Prostate gland (tissue), 2 donors: Measurements from ENCODE around the gene WDR91.
"Not testable (repeated sequence)": the region's sequence is repeated elsewhere in the genome, so short reads cannot be mapped to it uniquely, and the experiment has no call there.

Source experiments
- POLR2A ChIP-seq: fragments of 450-650 bp; IDR thresholded peaks from one replicate; pipeline ENCODE4 v1.6.1; 2016; ENCODE audit warnings: antibody characterized with exemption, mild to moderate bottlenecking
- POLR2AphosphoS5 ChIP-seq: sonication (generic); formaldehyde crosslinking; IDR thresholded peaks from one replicate; pipeline ENCODE4 v1.6.1; 2017; ENCODE audit warnings: antibody characterized with exemption
- TF ChIP-seq, protein P1 (sequence below), 4 experiments: fragments of 200-600 bp in 2 of 4; fragments of 450-650 bp in 2 of 4; sonication (generic) in 2 of 4; IDR thresholded peaks; 1 replicate in 3 of 4; 2 replicates in 1 of 4; pipeline ENCODE4 v1.5.1; 2016 to 2019; ENCODE audit warnings: antibody characterized with exemption in 4 of 4, mild to moderate bottlenecking in 2 of 4, moderate library complexity in 2 of 4

DNA sequence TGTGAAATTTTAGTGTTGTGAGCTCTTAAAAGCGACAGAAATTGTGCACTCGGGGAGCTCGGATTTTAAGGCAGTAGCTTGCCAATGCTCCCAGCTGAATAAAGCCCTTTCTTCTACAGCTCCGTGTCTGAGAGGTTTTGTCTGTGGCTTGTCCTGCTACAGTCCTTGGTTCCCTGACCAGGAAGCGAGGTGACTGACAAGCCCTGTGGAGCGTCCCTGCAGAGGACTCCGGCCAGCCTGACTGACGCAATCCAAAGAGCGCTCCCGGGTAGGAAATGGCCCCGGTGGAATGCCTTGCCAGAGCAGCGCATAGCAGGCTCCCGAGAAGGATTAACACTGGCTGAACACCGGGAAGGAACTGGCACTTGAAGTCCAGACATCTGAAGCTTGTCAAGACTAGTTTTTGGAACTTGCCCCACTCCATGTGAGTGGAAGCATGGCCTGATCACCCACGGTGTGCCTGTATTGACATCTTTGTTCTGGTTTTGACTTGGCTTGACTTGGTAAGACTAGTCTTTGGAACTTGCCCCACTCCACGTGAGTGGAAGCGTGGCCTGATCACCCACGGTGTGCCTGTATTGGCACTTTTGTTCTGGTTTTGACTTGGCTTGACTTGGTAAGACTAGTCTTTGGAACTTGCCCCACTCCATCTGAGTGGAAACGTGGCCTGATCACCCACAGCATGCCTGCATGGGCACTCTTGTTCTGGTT, 39.6 kb downstream of the WDR91 start:
- TF ChIP-seq, protein P1, sequence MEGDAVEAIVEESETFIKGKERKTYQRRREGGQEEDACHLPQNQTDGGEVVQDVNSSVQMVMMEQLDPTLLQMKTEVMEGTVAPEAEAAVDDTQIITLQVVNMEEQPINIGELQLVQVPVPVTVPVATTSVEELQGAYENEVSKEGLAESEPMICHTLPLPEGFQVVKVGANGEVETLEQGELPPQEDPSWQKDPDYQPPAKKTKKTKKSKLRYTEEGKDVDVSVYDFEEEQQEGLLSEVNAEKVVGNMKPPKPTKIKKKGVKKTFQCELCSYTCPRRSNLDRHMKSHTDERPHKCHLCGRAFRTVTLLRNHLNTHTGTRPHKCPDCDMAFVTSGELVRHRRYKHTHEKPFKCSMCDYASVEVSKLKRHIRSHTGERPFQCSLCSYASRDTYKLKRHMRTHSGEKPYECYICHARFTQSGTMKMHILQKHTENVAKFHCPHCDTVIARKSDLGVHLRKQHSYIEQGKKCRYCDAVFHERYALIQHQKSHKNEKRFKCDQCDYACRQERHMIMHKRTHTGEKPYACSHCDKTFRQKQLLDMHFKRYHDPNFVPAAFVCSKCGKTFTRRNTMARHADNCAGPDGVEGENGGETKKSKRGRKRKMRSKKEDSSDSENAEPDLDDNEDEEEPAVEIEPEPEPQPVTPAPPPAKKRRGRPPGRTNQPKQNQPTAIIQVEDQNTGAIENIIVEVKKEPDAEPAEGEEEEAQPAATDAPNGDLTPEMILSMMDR (IDR thresholded peaks at IDR 0.05), result not testable (repeated sequence)
- TF ChIP-seq POLR2A, POLR2AphosphoS5: not testable (repeated sequence)
